Measurements from ENCODE around the gene HIVEP3. TPM values are rescaled to one million over a fixed set of nuclear protein-coding genes. Genes with fewer than 3 reads are reported as not detected.
"Not testable (repeated sequence)": the region's sequence is repeated elsewhere in the genome, so short reads cannot be mapped to it uniquely, and the experiment has no call there.

Gene HIVEP3
- total RNA-seq, 4 donors from 2014 or later: 4.2 to 6.5 (median 4.7) TPM

GRCh38 chr1:41557751-41558455, 360.8 kb downstream of the HIVEP3 start:
- TF ChIP-seq CTCF (IDR thresholded peaks at IDR 0.05) (no peak), EP300 (IDR thresholded peaks at IDR 0.05) (no peak), POLR2A (IDR thresholded peaks at IDR 0.05) (no peak)
- Histone ChIP-seq H3K9me3 (peaks cover 0 to 11% (median 0%) of the 10 kb centered on the region in 4 donors), H3K36me3 (peaks cover 0 to 19% (median 0%) of the 10 kb centered on the region in 3 donors), H3K4me1 (no peaks in the 10 kb centered on the region), H3K27me3 (no peaks in the 10 kb centered on the region), H3K27ac (no peak overlapping the region), H3K4me3 (no peak overlapping the region)
- DNase-seq (ENCODE audit: low spot score in 2 of 2): no peak
- whole genome bisulfite sequencing, 2 donors: 79 to 81% methylated on average over 13 of the region's 13 CpGs

DNA sequence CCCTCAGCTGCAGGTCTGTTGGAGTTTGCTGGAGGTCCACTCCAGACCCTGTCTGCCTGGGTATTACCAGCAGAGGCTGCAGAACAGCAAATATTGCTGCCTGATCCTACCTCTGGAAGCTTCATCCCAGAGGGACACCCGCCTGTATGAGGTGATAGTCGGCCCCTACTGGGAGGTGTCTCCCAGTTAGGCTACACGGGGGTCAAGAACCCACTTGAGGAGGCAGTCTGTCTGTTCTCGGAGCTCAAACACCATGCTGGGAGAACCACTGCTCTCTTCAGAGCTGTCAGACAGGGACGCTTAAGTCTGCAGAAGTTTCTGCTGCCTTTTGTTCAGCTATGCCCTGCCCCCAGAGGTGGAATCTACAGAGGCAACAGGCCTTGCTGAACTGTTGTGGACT, 364.0 kb downstream of the HIVEP3 start:
- not testable (repeated sequence) for H3K27ac ChIP-seq; H3K27me3 ChIP-seq; DNase-seq (ENCODE audit: low spot score in 2 of 2); H3K4me1 ChIP-seq; H3K4me3 ChIP-seq
- WGBS, 2 donors: 85 to 91% methylated on average over 3 to 5 of the region's 5 CpGs
- H3K9me3 ChIP-seq: peaks cover 0 to 14% (median 0%) of the 10 kb centered on the region in 4 donors
- peaks cover 0 to 11% (median 0%) of the 10 kb centered on the region in 3 donors for H3K36me3 ChIP-seq

DNA sequence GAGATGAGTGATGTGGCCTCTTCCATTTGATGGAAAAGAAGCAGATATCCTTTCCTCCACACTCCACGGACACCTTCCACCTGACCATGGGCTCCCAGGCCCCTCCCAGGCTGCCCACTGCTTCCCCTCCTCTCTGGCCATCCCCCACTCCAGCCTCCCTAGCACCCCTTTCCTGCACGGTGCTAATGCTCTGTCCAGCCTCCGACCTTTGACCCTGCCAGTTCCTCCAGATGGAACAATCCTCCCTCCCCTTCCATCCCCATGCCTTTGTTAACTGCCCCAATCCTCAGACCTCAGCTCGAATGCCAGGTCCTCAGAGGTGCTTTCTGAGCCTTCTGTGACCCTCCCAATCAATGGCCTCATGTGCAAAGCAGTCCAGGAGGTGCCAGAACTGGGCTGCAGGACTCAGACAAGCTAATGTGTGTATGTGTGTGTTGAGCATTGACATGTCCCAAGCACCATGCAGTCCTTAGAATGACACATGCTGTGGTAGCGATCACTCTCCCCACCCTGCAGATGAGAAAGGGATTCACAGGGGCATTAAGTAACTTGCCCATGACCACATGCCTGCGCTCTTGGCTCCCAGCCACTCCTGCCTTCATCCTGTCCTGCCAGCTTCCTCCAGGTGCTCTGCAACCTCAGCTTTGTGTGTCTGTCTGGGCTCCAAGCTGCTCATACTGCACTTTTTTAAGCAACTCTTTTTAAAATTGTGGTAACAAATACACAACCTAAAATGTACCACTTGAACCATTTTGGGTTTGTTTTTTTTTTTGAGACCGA, 370.8 kb downstream of the HIVEP3 start:
- no peak for DNase-seq (ENCODE audit: low spot score in 2 of 2)
- WGBS, 2 donors: 66 to 72% methylated on average over 7 of the region's 7 CpGs
- Histone ChIP-seq H3K36me3 (no peaks in the 10 kb centered on the region), H3K27me3 (no peaks in the 10 kb centered on the region), H3K27ac (no peak overlapping the region), H3K9me3 (peaks cover 0 to 3% (median 0%) of the 10 kb centered on the region in 4 donors), H3K4me1 (no peaks in the 10 kb centered on the region), H3K4me3 (no peak overlapping the region)
- no peak for TF ChIP-seq POLR2A (IDR thresholded peaks at IDR 0.05)
- no peak for TF ChIP-seq CTCF (IDR thresholded peaks at IDR 0.05)
- TF ChIP-seq EP300 (IDR thresholded peaks at IDR 0.05): no peak

GRCh38 chr1:41547336-41547735, 371.4 kb downstream of the HIVEP3 start:
- no peak for DNase-seq (ENCODE audit: low spot score in 2 of 2)
- H3K4me3 ChIP-seq: no peak overlapping the region
- 69 to 83% methylated on average over 6 of the region's 6 CpGs for WGBS, 2 donors
- no peaks in the 10 kb centered on the region for H3K27me3 ChIP-seq
- TF ChIP-seq POLR2A (IDR thresholded peaks at IDR 0.05): no peak
- TF ChIP-seq CTCF (IDR thresholded peaks at IDR 0.05): no peak
- no peak for TF ChIP-seq EP300 (IDR thresholded peaks at IDR 0.05)
- no peak overlapping the region for H3K27ac ChIP-seq
- no peaks in the 10 kb centered on the region for H3K36me3 ChIP-seq
- peaks cover 0 to 3% (median 0%) of the 10 kb centered on the region in 4 donors for H3K9me3 ChIP-seq
- no peaks in the 10 kb centered on the region for H3K4me1 ChIP-seq

DNA sequence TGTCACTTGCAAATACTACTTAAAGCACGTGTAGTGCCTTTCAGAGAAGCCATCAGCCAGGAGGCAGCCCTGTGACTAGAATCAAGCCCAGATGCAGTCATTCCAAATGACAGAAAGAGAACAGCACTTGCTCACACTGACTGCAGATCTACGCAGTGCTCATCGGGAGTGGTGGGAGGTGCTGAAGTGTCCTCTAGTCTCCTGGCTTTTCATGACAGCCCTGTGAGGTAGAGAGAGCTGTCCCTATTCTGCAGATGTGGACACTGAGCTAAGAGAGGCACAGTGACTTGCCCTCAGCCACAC, 371.9 kb downstream of the HIVEP3 start:
- WGBS, 2 donors: 69 to 76% methylated on average over 3 of the region's 3 CpGs
- no peak overlapping the region for H3K27ac ChIP-seq
- H3K36me3 ChIP-seq: no peaks in the 10 kb centered on the region
- H3K4me1 ChIP-seq: no peaks in the 10 kb centered on the region
- no peak for TF ChIP-seq CTCF (IDR thresholded peaks at IDR 0.05)
- no peak for TF ChIP-seq EP300 (IDR thresholded peaks at IDR 0.05)
- no peak for TF ChIP-seq POLR2A (IDR thresholded peaks at IDR 0.05)
- H3K4me3 ChIP-seq: no peak overlapping the region
- peaks cover 0 to 3% (median 0%) of the 10 kb centered on the region in 4 donors for H3K9me3 ChIP-seq
- no peak for DNase-seq (ENCODE audit: low spot score in 2 of 2)
- no peaks in the 10 kb centered on the region for H3K27me3 ChIP-seq

Data from tibial nerve (tissue), 4 donors.